ENCODE data around the gene CASZ1.

Gene CASZ1

DNA sequence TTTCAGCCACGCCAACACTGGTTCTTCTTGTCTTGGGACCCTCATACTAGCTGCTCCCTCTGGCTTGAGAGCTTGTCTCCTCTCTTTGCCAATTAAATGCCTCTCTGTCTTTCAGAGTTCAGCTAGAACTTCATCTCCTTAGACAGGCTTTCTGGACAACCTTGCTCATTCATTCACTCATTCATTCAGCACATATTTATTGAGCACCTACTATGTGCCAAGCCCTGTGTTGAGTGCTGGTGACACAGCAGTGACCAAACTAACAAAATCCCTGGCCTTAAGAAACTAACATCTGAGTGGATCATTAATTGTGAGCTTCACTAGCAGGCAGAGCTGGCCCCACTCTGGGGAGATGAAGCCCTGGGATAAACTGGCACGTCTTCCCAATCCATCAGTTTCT lies 24.9 kb upstream of the CASZ1 start:
- no peak for TF ChIP-seq ZFX (IDR thresholded peaks at IDR 0.05; ENCODE audit: borderline replicate concordance)
- TF ChIP-seq, protein P1, sequence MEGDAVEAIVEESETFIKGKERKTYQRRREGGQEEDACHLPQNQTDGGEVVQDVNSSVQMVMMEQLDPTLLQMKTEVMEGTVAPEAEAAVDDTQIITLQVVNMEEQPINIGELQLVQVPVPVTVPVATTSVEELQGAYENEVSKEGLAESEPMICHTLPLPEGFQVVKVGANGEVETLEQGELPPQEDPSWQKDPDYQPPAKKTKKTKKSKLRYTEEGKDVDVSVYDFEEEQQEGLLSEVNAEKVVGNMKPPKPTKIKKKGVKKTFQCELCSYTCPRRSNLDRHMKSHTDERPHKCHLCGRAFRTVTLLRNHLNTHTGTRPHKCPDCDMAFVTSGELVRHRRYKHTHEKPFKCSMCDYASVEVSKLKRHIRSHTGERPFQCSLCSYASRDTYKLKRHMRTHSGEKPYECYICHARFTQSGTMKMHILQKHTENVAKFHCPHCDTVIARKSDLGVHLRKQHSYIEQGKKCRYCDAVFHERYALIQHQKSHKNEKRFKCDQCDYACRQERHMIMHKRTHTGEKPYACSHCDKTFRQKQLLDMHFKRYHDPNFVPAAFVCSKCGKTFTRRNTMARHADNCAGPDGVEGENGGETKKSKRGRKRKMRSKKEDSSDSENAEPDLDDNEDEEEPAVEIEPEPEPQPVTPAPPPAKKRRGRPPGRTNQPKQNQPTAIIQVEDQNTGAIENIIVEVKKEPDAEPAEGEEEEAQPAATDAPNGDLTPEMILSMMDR (IDR thresholded peaks at IDR 0.05): no peak
- no peak overlapping the region for H3K27ac ChIP-seq

DNA sequence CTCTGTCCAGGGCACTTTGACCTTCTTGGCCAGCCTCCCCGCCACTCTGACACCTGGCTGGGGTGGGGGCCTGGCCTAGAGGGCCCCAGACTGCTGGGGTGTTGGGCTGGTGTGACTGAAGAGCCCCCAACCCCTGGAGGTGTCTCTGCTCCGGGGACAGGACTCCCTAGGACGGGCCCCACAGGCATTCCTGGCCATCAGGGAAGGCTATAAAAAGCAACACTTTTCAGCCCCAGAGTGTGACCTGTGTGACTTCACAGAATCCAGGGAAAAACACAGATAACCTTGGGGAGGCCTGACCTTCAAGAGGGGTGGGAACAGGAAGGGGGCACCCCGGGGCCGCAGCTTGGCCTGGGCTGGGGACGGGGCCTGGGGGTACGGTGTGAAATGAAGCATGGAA lies 24.0 kb upstream of the CASZ1 start:
- no peak overlapping the region for H3K27ac ChIP-seq
- TF ChIP-seq, protein P1 (IDR thresholded peaks at IDR 0.05): no peak
- TF ChIP-seq ZFX (IDR thresholded peaks at IDR 0.05; ENCODE audit: borderline replicate concordance): no peak

DNA sequence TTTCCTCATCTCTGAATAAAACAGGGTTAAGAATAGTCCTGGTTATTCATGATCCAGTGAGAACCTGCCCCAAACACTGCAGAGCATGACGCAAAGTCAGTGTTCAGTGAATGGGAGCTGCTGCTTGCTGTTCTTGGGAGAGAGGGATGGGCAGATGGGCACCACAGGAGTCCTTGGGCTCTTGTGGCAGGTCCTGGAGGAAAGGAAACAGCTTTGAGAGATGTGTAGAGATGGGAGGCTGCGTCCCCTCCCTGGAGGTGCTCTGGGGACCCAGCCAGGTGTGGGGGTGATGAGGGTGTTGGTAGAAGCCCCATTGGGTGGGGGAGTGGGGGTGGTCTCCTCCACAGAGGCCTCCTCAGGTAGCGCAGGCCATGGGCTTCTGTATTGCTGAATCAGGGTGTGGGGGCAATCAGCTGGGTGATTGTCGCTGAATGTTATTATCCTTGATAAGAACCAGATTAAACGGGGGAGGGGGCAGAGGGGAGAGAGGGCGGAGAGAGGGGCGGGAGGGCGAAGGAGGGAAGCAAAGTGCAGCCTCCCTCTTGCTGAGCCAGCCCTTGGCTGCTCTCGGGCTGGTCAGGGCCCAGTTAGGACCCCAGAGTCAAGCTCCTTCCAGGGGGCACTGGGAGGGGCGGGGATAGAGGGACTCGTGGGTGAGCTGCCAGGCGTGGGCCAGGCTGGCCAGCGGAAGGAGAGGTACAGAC lies 22.9 kb upstream of the CASZ1 start:
- TF ChIP-seq ZFX (IDR thresholded peaks at IDR 0.05; ENCODE audit: borderline replicate concordance): no peak
- TF ChIP-seq, protein P1 (IDR thresholded peaks at IDR 0.05): no peak
- no peak overlapping the region for H3K27ac ChIP-seq

DNA sequence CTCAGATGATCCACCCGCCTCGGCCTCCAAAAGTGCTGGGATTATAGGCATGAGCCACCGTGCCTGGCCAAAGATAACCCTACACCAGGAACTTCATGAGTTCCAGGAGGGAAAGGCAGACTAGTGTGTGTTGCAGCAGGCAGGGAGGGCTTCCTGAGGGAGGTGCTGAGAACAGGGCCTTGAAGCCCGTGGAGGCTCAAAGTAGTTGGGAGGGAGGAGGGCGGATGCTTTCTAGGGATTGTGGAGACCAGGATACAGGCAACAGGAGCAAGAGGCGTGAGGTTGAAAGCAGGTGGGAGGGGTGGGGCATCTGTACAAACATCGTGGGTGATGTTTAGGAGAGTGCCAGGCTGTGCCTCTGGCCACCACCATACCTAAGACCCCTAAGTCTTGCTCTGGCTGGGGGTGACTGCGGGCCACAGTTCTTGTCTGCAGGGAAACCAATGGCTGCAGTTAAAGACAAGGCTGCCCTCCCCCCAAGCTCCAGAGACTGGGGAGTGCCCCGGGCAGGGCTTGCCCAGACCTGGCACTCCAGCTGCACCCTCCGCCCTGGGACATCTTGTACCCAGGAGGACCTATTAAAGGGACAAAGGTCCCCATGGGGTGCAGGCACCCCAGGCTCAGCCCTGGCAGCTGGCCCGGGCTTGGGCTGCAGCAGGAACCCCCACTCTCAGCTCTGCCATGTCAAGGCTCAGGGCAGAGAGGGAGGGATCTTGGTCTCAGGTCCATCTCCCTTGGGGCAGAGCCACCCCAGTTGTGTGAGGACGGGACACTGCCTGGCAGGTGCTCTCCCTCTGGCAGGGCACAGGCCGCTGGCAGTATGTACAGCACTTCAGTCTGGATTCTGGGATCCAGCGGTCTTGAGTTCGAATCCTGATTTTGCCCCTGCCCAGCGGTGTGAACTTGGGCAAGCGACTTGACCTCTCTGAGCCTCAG lies 22.1 kb upstream of the CASZ1 start:
- no peak for TF ChIP-seq ZFX (IDR thresholded peaks at IDR 0.05; ENCODE audit: borderline replicate concordance)
- TF ChIP-seq, protein P1 (IDR thresholded peaks at IDR 0.05): no peak
- no peak overlapping the region for H3K27ac ChIP-seq

DNA sequence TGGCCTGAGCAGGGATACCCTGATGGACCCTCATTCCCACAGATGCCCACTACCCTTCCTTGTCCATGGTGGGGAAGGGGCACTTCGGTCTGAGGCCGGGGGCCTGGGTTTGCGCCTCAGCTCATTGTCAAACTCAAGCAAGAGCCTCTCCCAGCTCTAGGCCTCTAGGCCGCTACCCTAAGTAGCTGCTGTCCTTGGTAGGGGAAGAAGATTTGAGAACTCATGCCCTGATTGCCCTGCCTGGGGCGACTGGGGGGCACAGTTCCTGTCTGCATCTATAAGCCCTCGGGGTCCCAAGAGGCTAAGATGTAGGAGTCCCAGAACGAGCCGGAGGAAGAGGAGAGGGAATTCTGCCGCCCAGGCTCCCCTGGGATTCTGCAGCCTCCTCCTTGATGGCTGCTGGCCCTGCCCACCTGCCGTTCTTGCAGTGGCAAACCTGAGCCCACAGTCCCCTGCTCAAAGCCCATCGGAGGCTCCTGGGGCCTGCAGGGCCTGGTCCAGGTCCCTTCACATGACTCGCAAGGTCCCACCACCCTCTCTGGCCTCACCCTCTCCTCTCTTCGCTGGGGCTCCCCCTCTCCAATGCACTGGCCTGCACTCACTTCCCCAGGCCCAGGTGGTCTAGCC lies 20.4 kb upstream of the CASZ1 start:
- no peak overlapping the region for H3K27ac ChIP-seq
- TF ChIP-seq ZFX (IDR thresholded peaks at IDR 0.05; ENCODE audit: borderline replicate concordance): no peak
- TF ChIP-seq, protein P1 (IDR thresholded peaks at IDR 0.05): no peak

DNA sequence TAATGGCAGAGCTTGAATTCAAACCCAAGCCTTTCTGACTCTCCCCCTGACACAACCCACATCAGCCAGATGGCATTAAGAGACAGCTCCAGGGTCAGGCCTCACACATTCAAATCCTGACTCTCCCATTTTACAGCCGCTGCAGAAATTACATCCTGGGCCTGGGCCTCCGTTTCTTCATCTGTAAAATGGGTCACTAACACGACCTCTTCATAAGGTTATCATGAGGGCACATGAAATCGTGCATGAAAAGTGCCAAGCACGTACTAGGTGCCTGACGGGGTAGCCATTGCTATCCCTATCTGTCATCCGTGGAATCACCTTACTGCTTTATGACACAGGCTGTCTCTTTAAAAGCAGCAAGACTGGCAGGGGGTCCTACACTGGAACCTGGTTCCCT lies 19.8 kb upstream of the CASZ1 start:
- no peak for TF ChIP-seq ZFX (IDR thresholded peaks at IDR 0.05; ENCODE audit: borderline replicate concordance)
- TF ChIP-seq, protein P1 (IDR thresholded peaks at IDR 0.05): no peak
- H3K27ac ChIP-seq: no peak overlapping the region
